Measurements from ENCODE around the gene SLC1A2.

The SLC1A2 gene

DNA sequence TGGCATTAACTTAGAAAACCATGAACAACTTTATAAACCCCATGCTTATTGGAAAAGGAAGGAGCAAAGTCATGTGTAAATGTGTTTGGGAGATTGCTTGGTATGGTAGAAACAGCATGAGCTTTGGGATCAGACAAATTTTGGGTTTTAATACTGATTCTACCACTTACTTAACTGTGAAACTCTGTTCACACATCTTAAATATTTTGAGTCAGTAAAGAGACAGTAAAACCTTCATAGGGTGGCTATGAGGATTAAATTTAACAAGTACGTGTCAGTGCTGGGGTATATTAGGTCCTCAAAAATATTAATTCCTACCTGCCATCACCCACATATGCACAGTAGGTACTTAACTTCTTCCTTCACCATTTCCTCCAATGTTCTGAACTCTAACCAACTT lies 183.9 kb downstream of the SLC1A2 start:
- no peak for ATAC-seq

DNA sequence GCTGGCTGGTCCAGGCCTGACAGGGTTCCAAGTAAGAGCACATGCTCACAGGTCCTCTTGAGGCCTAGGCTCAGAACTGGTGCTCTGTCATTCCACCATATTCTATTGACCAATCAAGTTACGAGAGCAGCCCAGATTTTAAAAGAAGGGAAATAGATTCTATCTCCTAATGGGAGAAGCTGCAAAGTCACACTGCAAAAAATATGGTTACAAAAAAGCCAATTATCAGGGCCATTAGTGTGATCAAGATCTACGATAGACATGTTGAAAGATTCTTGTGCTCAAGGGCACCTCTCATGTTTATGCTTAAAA lies 184.2 kb downstream of the SLC1A2 start:
- ATAC-seq, result no peak

More for the DNA sequence above, 183.9 kb downstream of the SLC1A2 start:
- TF ChIP-seq GLIS3 (CRISPR knock-in tag; IDR thresholded peaks at IDR 0.05), result no peak
- TF ChIP-seq BACH2 (CRISPR knock-in tag; IDR thresholded peaks at IDR 0.05; ENCODE audit: borderline replicate concordance), result no peak
- TF ChIP-seq TCF4 (CRISPR knock-in tag; IDR thresholded peaks at IDR 0.05; ENCODE audit: borderline replicate concordance), result no peak

DNA sequence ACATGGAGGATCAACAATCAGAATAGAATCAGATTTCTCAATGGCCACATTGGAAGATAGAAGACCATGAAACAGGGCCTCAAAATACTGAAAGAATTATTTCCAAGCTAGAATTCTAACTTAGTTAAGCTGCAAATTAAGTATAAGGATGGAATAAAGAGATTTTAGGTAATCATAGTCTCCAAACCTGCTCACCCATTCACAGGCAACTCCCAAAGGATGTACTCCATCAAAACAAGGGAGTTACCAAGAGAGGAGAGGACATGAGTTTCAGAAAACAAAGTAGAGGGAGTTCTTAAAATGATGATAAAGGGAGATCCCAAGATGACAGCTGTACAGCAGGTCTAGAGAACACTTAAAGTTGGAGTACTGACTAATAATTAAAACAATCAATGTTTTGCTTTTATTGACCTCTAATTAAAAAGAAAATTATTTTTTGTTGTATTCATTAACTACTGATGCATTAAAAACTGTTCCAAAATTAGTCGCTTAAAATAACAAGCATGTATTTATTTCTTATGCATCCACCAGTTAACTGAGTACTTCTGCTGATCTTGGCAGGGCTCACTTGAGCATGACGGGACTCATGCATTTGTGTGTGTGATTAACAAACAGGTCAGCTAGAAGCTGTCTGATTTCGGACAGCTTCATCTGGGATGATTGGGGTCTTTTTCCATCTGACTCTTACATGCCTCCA lies 184.8 kb downstream of the SLC1A2 start:
- TF ChIP-seq CREB5 (CRISPR knock-in tag; IDR thresholded peaks at IDR 0.05; ENCODE audit: low read depth) (no peak), CSDC2 (CRISPR knock-in tag; IDR thresholded peaks at IDR 0.05) (no peak), ZFP30 (CRISPR knock-in tag; IDR thresholded peaks at IDR 0.05) (no peak), BACH2 (CRISPR knock-in tag; IDR thresholded peaks at IDR 0.05; ENCODE audit: borderline replicate concordance) (no peak), ZNF70 (CRISPR knock-in tag; IDR thresholded peaks at IDR 0.05) (no peak)
- TF ChIP-seq, protein P1, sequence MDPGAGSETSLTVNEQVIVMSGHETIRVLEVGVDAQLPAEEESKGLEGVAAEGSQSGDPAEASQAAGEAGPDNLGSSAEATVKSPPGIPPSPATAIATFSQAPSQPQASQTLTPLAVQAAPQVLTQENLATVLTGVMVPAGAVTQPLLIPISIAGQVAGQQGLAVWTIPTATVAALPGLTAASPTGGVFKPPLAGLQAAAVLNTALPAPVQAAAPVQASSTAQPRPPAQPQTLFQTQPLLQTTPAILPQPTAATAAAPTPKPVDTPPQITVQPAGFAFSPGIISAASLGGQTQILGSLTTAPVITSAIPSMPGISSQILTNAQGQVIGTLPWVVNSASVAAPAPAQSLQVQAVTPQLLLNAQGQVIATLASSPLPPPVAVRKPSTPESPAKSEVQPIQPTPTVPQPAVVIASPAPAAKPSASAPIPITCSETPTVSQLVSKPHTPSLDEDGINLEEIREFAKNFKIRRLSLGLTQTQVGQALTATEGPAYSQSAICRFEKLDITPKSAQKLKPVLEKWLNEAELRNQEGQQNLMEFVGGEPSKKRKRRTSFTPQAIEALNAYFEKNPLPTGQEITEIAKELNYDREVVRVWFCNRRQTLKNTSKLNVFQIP (CRISPR knock-in tag; IDR thresholded peaks at IDR 0.05; ENCODE audit: borderline replicate concordance, low read depth), result no peak
- no peak for ATAC-seq

More for the DNA sequence above, 184.2 kb downstream of the SLC1A2 start:
- TF ChIP-seq PPARA (CRISPR knock-in tag; IDR thresholded peaks at IDR 0.05; ENCODE audit: borderline replicate concordance) (no peak), BACH2 (CRISPR knock-in tag; IDR thresholded peaks at IDR 0.05; ENCODE audit: borderline replicate concordance) (no peak), TCF4 (CRISPR knock-in tag; IDR thresholded peaks at IDR 0.05; ENCODE audit: borderline replicate concordance) (no peak), CSDC2 (CRISPR knock-in tag; IDR thresholded peaks at IDR 0.05) (no peak)
- TF ChIP-seq, protein P1 (CRISPR knock-in tag; IDR thresholded peaks at IDR 0.05; ENCODE audit: borderline replicate concordance, low read depth), result no peak

- TF ChIP-seq ZNF565 (CRISPR knock-in tag; conservative IDR thresholded peaks at IDR 0.05; ENCODE audit: low read depth), result no peak
- TF ChIP-seq, protein P1 (CRISPR knock-in tag; IDR thresholded peaks at IDR 0.05; ENCODE audit: borderline replicate concordance, low read depth), result no peak
- TF ChIP-seq TSHZ2 (CRISPR knock-in tag; IDR thresholded peaks at IDR 0.05), result no peak
- TF ChIP-seq ZC3H10 (CRISPR knock-in tag; IDR thresholded peaks at IDR 0.05), result no peak
- TF ChIP-seq ISL1 (CRISPR knock-in tag; IDR thresholded peaks at IDR 0.05), result no peak
- TF ChIP-seq ARNTL (CRISPR knock-in tag; IDR thresholded peaks at IDR 0.05; ENCODE audit: borderline replicate concordance, low read depth), result no peak
- TF ChIP-seq BACH2 (CRISPR knock-in tag; IDR thresholded peaks at IDR 0.05; ENCODE audit: borderline replicate concordance), result no peak
- no peak for TF ChIP-seq GLIS3 (CRISPR knock-in tag; IDR thresholded peaks at IDR 0.05)
- TF ChIP-seq TCF4 (CRISPR knock-in tag; IDR thresholded peaks at IDR 0.05; ENCODE audit: borderline replicate concordance), result no peak
- no peak for TF ChIP-seq PATZ1 (CRISPR knock-in tag; IDR thresholded peaks at IDR 0.05; ENCODE audit: borderline replicate concordance)
- no peak for TF ChIP-seq PPARA (CRISPR knock-in tag; IDR thresholded peaks at IDR 0.05; ENCODE audit: borderline replicate concordance)
- TF ChIP-seq TOX (CRISPR knock-in tag; IDR thresholded peaks at IDR 0.05; ENCODE audit: borderline replicate concordance), result no peak
- TF ChIP-seq ZNF70 (CRISPR knock-in tag; IDR thresholded peaks at IDR 0.05), result no peak
- TF ChIP-seq RARB (CRISPR knock-in tag; IDR thresholded peaks at IDR 0.05), result no peak
- no peak for TF ChIP-seq OSR1 (CRISPR knock-in tag; IDR thresholded peaks at IDR 0.05)
- TF ChIP-seq ZFP30 (CRISPR knock-in tag; IDR thresholded peaks at IDR 0.05), result no peak
- ATAC-seq, result no peak
These were observed 185.8 kb downstream of the SLC1A2 start for GRCh38 chr11:35233518-35233917.

Data from SK-N-SH treated with all-trans-retinoic acid at 6 μM for 48 hours (cell line).